ENCODE measurements around the gene ENC1.

ENC1 gene

GRCh38 chr5:74599148-74599547 lies 41.4 kb downstream of the ENC1 start:
- DNase-seq, result no peak

- DNase-seq, result no peak
These were observed 41.8 kb downstream of the ENC1 start for GRCh38 chr5:74598731-74599130.

- no peak for DNase-seq
These were observed 43.6 kb downstream of the ENC1 start for GRCh38 chr5:74596927-74597326.

- no peak for DNase-seq
These were observed 45.2 kb downstream of the ENC1 start for GRCh38 chr5:74595143-74595925.

GRCh38 chr5:74594137-74595040 lies 46.1 kb downstream of the ENC1 start:
- no peak for DNase-seq

GRCh38 chr5:74589204-74590056 lies 51.1 kb downstream of the ENC1 start:
- DNase-seq, result no peak

GRCh38 chr5:74588415-74588814 lies 52.1 kb downstream of the ENC1 start:
- no peak for DNase-seq

- no peak for DNase-seq
These were observed 52.6 kb downstream of the ENC1 start for GRCh38 chr5:74587890-74588289.

- DNase-seq, result no peak
These were observed 53.2 kb downstream of the ENC1 start for GRCh38 chr5:74587300-74587699.

- DNase-seq, result no peak
These were observed 53.7 kb downstream of the ENC1 start for GRCh38 chr5:74586856-74587255.

GRCh38 chr5:74582853-74583252 lies 57.7 kb downstream of the ENC1 start:
- DNase-seq, result no peak

- no peak for DNase-seq
These were observed 58.6 kb downstream of the ENC1 start for GRCh38 chr5:74581988-74582365.

- no peak for DNase-seq
These were observed 59.8 kb downstream of the ENC1 start for GRCh38 chr5:74580729-74581109.

GRCh38 chr5:74579215-74579614 lies 61.3 kb downstream of the ENC1 start:
- DNase-seq, result peak; percentile 67 to 68

- DNase-seq, result no peak
These were observed 62.0 kb downstream of the ENC1 start for GRCh38 chr5:74578356-74579044.

Measured in stimulated activated CD4-positive, alpha-beta T cell treated with anti-CD3 and anti-CD28 coated beads, Interleukin-2, amount 100 ng/mL, for 24 hours (primary cell).